GM19372 (cell line): ENCODE measurements around the gene CLDN4.
"Not testable (repeated sequence)": the region's sequence is repeated elsewhere in the genome, so short reads cannot be mapped to it uniquely, and the experiment has no call there.

Experiments
- ATAC-seq: cut with Tn5 transposase; IDR thresholded peaks from one replicate; pipeline ENCODE4 v1.9.1; 2021; ENCODE audit warnings: mild to moderate bottlenecking, low read depth, moderate library complexity; ENCODE audit not compliant: unreplicated experiment

Gene CLDN4

GRCh38 chr7:73822319-73823173 is 8.2 kb upstream of the CLDN4 start:
- no peak for ATAC-seq

GRCh38 chr7:73823257-73823656 is 7.5 kb upstream of the CLDN4 start:
- ATAC-seq, result no peak

- ATAC-seq, result no peak
These were observed 6.8 kb upstream of the CLDN4 start for GRCh38 chr7:73823873-73824592.

- no peak for ATAC-seq
These were observed 5.8 kb upstream of the CLDN4 start for GRCh38 chr7:73824986-73825385.

GRCh38 chr7:73827567-73828106 is 3.2 kb upstream of the CLDN4 start:
- no peak for ATAC-seq

- no peak for ATAC-seq
These were observed 2.5 kb upstream of the CLDN4 start for GRCh38 chr7:73828107-73828803.

- ATAC-seq, result no peak
These were observed 1.8 kb upstream of the CLDN4 start for GRCh38 chr7:73828972-73829371.

GRCh38 chr7:73829505-73829904 is 1.3 kb upstream of the CLDN4 start:
- no peak for ATAC-seq

- no peak for ATAC-seq
These were observed 695 bp upstream of the CLDN4 start for GRCh38 chr7:73829921-73830680.

GRCh38 chr7:73831584-73831833 is 713 bp downstream of the CLDN4 start:
- no peak for ATAC-seq

- no peak for ATAC-seq
These were observed 1.2 kb downstream of the CLDN4 start for GRCh38 chr7:73831834-73832651.

- ATAC-seq, result no peak
These were observed 2.0 kb downstream of the CLDN4 start for GRCh38 chr7:73832806-73833205.

GRCh38 chr7:73833251-73833919 is 2.6 kb downstream of the CLDN4 start:
- no peak for ATAC-seq

- ATAC-seq, result no peak
These were observed 3.9 kb downstream of the CLDN4 start for GRCh38 chr7:73834626-73835191.

- ATAC-seq, result not testable (repeated sequence)
These were observed 6.4 kb downstream of the CLDN4 start for GRCh38 chr7:73837167-73837566.

GRCh38 chr7:73838642-73839041 is 7.8 kb downstream of the CLDN4 start:
- no peak for ATAC-seq

- no peak for ATAC-seq
These were observed 8.5 kb downstream of the CLDN4 start for GRCh38 chr7:73839290-73839689.

- no peak for ATAC-seq
These were observed 9.2 kb downstream of the CLDN4 start for GRCh38 chr7:73839743-73840714.
